HuH-7 (cell line): ENCODE measurements around the gene KIAA0319L.
"Not testable (repeated sequence)": the region's sequence is repeated elsewhere in the genome, so short reads cannot be mapped to it uniquely, and the experiment has no call there.

ENCODE experiments used
- DNase-seq: peaks from one replicate; pipeline ENCODE4 v3.0.0; 2011; ENCODE audit warnings: low spot score

Gene KIAA0319L

GRCh38 chr1:35486858-35487408 lies 70.3 kb downstream of the KIAA0319L start:
- peak; percentile 24 for DNase-seq

- no peak for DNase-seq
These were observed 76.0 kb downstream of the KIAA0319L start for GRCh38 chr1:35481229-35481628.

GRCh38 chr1:35477870-35478269 lies 79.3 kb downstream of the KIAA0319L start:
- DNase-seq, result no peak

- no peak for DNase-seq
These were observed 81.1 kb downstream of the KIAA0319L start for GRCh38 chr1:35475856-35476674.

- no peak for DNase-seq
These were observed 81.8 kb downstream of the KIAA0319L start for GRCh38 chr1:35475356-35475755.

- not testable (repeated sequence) for DNase-seq
These were observed 84.0 kb downstream of the KIAA0319L start for GRCh38 chr1:35473216-35473615.

GRCh38 chr1:35470977-35471613 lies 86.1 kb downstream of the KIAA0319L start:
- no peak for DNase-seq

GRCh38 chr1:35466120-35466519 lies 91.1 kb downstream of the KIAA0319L start:
- DNase-seq, result no peak

GRCh38 chr1:35463749-35464148 lies 93.5 kb downstream of the KIAA0319L start:
- DNase-seq, result not testable (repeated sequence)

- DNase-seq, result no peak
These were observed 94.0 kb downstream of the KIAA0319L start for GRCh38 chr1:35463232-35463631.

GRCh38 chr1:35461966-35462651 lies 95.1 kb downstream of the KIAA0319L start:
- no peak for DNase-seq

- no peak for DNase-seq
These were observed 96.4 kb downstream of the KIAA0319L start for GRCh38 chr1:35460796-35461195.

GRCh38 chr1:35454616-35455015 lies 102.6 kb downstream of the KIAA0319L start:
- DNase-seq, result no peak

- DNase-seq, result no peak
These were observed 103.0 kb downstream of the KIAA0319L start for GRCh38 chr1:35454176-35454575.

GRCh38 chr1:35453031-35453430 lies 104.2 kb downstream of the KIAA0319L start:
- DNase-seq, result no peak

- DNase-seq, result no peak
These were observed 105.0 kb downstream of the KIAA0319L start for GRCh38 chr1:35452106-35452774.

GRCh38 chr1:35451125-35451528 lies 106.1 kb downstream of the KIAA0319L start:
- peak; percentile 56 for DNase-seq

- DNase-seq, result no peak
These were observed 107.7 kb downstream of the KIAA0319L start for GRCh38 chr1:35449334-35450008.

GRCh38 chr1:35448344-35448801 lies 108.8 kb downstream of the KIAA0319L start:
- peak; percentile 60 for DNase-seq

GRCh38 chr1:35447278-35447677 lies 109.9 kb downstream of the KIAA0319L start:
- DNase-seq, result no peak

GRCh38 chr1:35444519-35444774 lies 112.8 kb downstream of the KIAA0319L start:
- DNase-seq, result no peak
